ENCODE measurements around the gene PHC1. TPM values are rescaled to one million over a fixed set of nuclear protein-coding genes. Genes with fewer than 3 reads are reported as not detected.

Gene PHC1
- polyA plus RNA-seq, 1 donor (not counting 4 experiments of a cell fraction or from before 2014, with no cell fraction given), result 11.0 TPM

GRCh38 chr12:8891976-8892375, 22.3 kb upstream of the PHC1 start:
- Histone ChIP-seq H3K36me3 (ENCODE audit: control insufficient read depth in 2 of 2, extremely low read depth in 1 of 2, insufficient read depth in 2 of 2, low read length in 2 of 2) (no peaks in the 10 kb centered on the region), H3K9ac (ENCODE audit: control insufficient read depth, extremely low read depth, insufficient read depth, low read length) (no peak overlapping the region), H4K20me1 (ENCODE audit: control insufficient read depth, extremely low read depth, insufficient read depth, low read length) (no peaks in the 10 kb centered on the region), H3K9me1 (ENCODE audit: control insufficient read depth, extremely low read depth, insufficient read depth, low read length) (no peaks in the 10 kb centered on the region), H3K79me2 (ENCODE audit: control insufficient read depth, insufficient read depth, low read length) (no peaks in the 10 kb centered on the region), H3K4me3 (ENCODE audit: control insufficient read depth in 2 of 3, extremely low read depth in 1 of 3, insufficient read depth in 2 of 3, low read depth in 1 of 3, low read length in 3 of 3) (no peak overlapping the region), H3K27ac (ENCODE audit: control insufficient read depth, insufficient read depth, low read length) (no peak overlapping the region), H2AFZ (ENCODE audit: control insufficient read depth, low read length) (no peak overlapping the region), H3K4me2 (ENCODE audit: control insufficient read depth, extremely low read depth, insufficient read depth, low read depth, low read length) (no peak overlapping the region), H3K27me3 (ENCODE audit: control insufficient read depth, extremely low read depth, insufficient read depth, low read length) (no peaks in the 10 kb centered on the region), H3K9me3 (ENCODE audit: control insufficient read depth, low read depth, low read length) (no peaks in the 10 kb centered on the region), H3K4me1 (ENCODE audit: control insufficient read depth, extremely low read depth, insufficient read depth, low read length) (no peaks in the 10 kb centered on the region)
- FAIRE-seq (no peak), DNase-seq (ENCODE audit: low read depth, low spot score) (no peak)
- dilution Hi-C loops (cut with MboI; ENCODE audit: extremely low pct_ligation_motif_present, low sequenced_read_pairs), result no loop called here
- TF ChIP-seq EZH2 (IDR thresholded peaks at IDR 0.05; ENCODE audit: low read length) (no peak), CTCF (optimal IDR thresholded peaks at IDR 0.05 in 1 of 3, IDR thresholded peaks at IDR 0.05 in 1 of 3, conservative IDR thresholded peaks at IDR 0.05 in 1 of 3; ENCODE audit: extremely low read depth in 1 of 3, insufficient read depth in 2 of 3, low read length in 3 of 3) (no peak)

- FAIRE-seq (no peak), DNase-seq (ENCODE audit: low read depth, low spot score) (no peak)
- H3K9me1 ChIP-seq (ENCODE audit: control insufficient read depth, extremely low read depth, insufficient read depth, low read length), result no peaks in the 10 kb centered on the region
- no peak overlapping the region for H3K4me2 ChIP-seq (ENCODE audit: control insufficient read depth, extremely low read depth, insufficient read depth, low read depth, low read length)
- dilution Hi-C loops (cut with MboI; ENCODE audit: extremely low pct_ligation_motif_present, low sequenced_read_pairs), result no loop called here
- no peaks in the 10 kb centered on the region for H3K9me3 ChIP-seq (ENCODE audit: control insufficient read depth, low read depth, low read length)
- H3K79me2 ChIP-seq (ENCODE audit: control insufficient read depth, insufficient read depth, low read length), result no peaks in the 10 kb centered on the region
- no peak overlapping the region for H2AFZ ChIP-seq (ENCODE audit: control insufficient read depth, low read length)
- no peaks in the 10 kb centered on the region for H3K36me3 ChIP-seq (ENCODE audit: control insufficient read depth in 2 of 2, extremely low read depth in 1 of 2, insufficient read depth in 2 of 2, low read length in 2 of 2)
- no peaks in the 10 kb centered on the region for H3K4me1 ChIP-seq (ENCODE audit: control insufficient read depth, extremely low read depth, insufficient read depth, low read length)
- H3K9ac ChIP-seq (ENCODE audit: control insufficient read depth, extremely low read depth, insufficient read depth, low read length), result no peak overlapping the region
- H3K27me3 ChIP-seq (ENCODE audit: control insufficient read depth, extremely low read depth, insufficient read depth, low read length), result no peaks in the 10 kb centered on the region
- H3K27ac ChIP-seq (ENCODE audit: control insufficient read depth, insufficient read depth, low read length), result no peak overlapping the region
- TF ChIP-seq EZH2 (IDR thresholded peaks at IDR 0.05; ENCODE audit: low read length), result no peak
- TF ChIP-seq CTCF (optimal IDR thresholded peaks at IDR 0.05 in 1 of 3, IDR thresholded peaks at IDR 0.05 in 1 of 3, conservative IDR thresholded peaks at IDR 0.05 in 1 of 3; ENCODE audit: extremely low read depth in 1 of 3, insufficient read depth in 2 of 3, low read length in 3 of 3), result no peak
- H4K20me1 ChIP-seq (ENCODE audit: control insufficient read depth, extremely low read depth, insufficient read depth, low read length), result no peaks in the 10 kb centered on the region
- no peak overlapping the region for H3K4me3 ChIP-seq (ENCODE audit: control insufficient read depth in 2 of 3, extremely low read depth in 1 of 3, insufficient read depth in 2 of 3, low read depth in 1 of 3, low read length in 3 of 3)
Measured at GRCh38 chr12:8894378-8894777, 19.9 kb upstream of the PHC1 start.

All from keratinocyte (primary cell).